Kidney epithelial cell (primary cell): ENCODE data around the gene GAREM2. TPM values are rescaled to one million over a fixed set of nuclear protein-coding genes. Genes with fewer than 3 reads are reported as not detected.

Experiments
- DNase-seq: peaks from one replicate; pipeline ENCODE4 v3.0.0-alpha.2; 2010; ENCODE audit warnings: low read depth
- H3K27me3 ChIP-seq: 2 replicates; pipeline ENCODE4 v1.6.0; 2011; ENCODE audit warnings: low read length; ENCODE audit not compliant: control insufficient read depth, insufficient read depth
- H3K36me3 ChIP-seq: 2 replicates; pipeline ENCODE4 v1.5.1; 2011; ENCODE audit warnings: low read length; ENCODE audit not compliant: control insufficient read depth, insufficient read depth
- H3K4me3 ChIP-seq: 2 replicates; pipeline ENCODE4 v1.5.1; 2011; ENCODE audit warnings: low read depth, mild to moderate bottlenecking, control low read depth, low read length
- total RNA-seq: library from RNA; depleted of rRNA; stranded (reverse); fragments of >200 nt; gene quantifications from 2 replicates; pipeline ENCODE4 v1.2.3, GENCODE V29; 2015
- TF ChIP-seq, protein P1 (sequence below): IDR thresholded peaks from 2 replicates; pipeline ENCODE4 v1.5.1; 2011; ENCODE audit warnings: mild to moderate bottlenecking, moderate library complexity, low read length, control low read depth, inconsistent platforms; ENCODE audit not compliant: insufficient read depth, poor library complexity, severe bottlenecking

GAREM2 gene
- total RNA-seq, 1 donor from 2014 or later = 3.0 TPM

DNA sequence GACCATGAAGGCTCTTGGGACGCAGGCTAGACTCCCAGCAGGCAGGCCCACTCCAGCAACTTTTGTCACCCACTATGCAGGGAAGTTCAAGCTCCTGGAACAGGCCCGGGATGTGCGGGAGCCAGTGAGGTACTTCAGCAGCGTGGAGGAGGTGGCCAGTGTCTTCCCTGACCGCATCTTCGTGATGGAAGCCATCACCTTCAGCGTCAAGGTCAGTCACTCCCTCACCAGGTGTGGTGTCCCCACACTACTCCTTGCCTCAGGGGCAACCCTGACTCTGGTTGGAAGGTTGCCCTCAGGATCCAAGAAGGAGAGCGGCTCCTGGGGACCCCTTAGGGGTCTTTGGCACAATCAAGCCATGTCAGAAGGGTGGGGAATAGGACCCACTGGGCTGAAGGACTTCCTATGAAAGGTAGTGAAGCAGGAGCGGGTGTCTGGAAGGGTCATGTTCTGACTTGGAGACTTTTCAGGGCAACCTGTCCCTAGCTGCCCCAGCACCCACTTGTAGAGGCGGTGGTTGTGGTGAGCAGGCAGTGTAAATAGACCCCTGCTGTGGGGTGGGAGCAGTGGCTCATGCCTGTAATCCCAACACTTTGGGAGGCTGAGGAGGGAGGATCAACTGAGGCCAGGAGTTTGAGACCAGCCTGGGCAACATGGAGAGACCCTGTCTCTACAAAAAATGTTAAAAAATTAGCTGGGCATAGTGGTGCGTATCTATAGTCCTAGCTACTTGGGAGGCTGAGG is 10.2 kb downstream of the GAREM2 start:
- TF ChIP-seq, protein P1, sequence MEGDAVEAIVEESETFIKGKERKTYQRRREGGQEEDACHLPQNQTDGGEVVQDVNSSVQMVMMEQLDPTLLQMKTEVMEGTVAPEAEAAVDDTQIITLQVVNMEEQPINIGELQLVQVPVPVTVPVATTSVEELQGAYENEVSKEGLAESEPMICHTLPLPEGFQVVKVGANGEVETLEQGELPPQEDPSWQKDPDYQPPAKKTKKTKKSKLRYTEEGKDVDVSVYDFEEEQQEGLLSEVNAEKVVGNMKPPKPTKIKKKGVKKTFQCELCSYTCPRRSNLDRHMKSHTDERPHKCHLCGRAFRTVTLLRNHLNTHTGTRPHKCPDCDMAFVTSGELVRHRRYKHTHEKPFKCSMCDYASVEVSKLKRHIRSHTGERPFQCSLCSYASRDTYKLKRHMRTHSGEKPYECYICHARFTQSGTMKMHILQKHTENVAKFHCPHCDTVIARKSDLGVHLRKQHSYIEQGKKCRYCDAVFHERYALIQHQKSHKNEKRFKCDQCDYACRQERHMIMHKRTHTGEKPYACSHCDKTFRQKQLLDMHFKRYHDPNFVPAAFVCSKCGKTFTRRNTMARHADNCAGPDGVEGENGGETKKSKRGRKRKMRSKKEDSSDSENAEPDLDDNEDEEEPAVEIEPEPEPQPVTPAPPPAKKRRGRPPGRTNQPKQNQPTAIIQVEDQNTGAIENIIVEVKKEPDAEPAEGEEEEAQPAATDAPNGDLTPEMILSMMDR = no peak
- Histone ChIP-seq H3K4me3 (no peak overlapping the region), H3K27me3 (no peaks in the 10 kb centered on the region), H3K36me3 (no peaks in the 10 kb centered on the region)
- no peak for DNase-seq

DNA sequence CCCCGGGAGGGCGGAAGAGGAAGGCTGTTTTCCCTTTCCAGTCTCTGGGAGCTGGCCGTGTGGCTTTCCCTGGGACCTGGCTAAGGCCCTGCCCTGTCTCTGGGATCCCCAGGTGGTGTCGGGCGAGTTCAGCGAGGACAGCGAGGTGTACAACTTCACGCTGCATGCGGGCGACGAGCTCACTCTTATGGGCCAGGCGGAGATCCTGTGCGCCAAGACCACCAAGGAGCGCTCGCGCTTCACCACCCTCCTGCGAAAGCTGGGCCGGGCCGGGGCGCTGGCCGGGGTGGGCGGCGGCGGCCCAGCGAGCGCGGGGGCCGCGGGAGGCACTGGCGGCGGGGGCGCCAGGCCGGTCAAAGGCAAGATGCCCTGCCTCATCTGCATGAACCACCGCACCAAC is 11.2 kb downstream of the GAREM2 start:
- TF ChIP-seq, protein P1 = no peak
- Histone ChIP-seq H3K36me3 (no peaks in the 10 kb centered on the region), H3K4me3 (peak overlapping the region; percentile 49), H3K27me3 (no peaks in the 10 kb centered on the region)
- no peak for DNase-seq

DNA sequence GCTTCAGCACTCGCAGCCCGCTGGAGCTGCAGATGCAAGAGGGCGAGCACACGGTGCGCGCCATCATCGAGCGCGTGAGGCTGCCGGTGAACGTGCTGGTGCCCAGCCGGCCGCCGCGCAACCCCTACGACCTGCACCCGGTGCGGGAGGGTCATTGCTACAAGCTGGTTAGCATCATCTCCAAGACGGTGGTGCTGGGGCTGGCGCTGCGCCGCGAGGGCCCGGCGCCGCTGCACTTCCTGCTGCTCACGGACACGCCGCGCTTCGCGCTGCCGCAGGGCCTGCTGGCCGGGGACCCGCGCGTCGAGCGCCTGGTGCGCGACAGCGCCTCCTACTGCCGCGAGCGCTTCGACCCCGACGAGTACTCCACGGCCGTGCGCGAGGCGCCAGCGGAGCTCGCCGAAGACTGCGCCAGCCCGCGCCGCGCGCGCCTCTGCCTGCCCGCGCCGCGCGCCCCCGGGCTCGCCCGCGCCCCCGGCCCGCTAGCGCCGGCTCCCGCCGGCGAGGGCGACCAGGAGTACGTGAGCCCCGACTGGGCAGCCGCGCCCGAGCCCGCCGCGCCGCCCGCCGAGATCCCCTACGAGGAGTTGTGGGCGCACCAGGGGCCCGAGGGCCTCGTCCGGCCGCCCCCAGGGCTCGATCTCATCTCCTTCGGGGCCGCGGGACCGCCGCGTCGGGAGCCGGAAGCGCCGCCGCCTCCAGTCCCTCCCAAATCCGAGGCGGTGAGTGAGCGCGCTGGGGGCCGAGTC is 11.8 kb downstream of the GAREM2 start:
- Histone ChIP-seq H3K27me3 (no peaks in the 10 kb centered on the region), H3K4me3 (peak overlapping the region; percentile 49), H3K36me3 (no peaks in the 10 kb centered on the region)
- DNase-seq = peak; percentile 41
- TF ChIP-seq, protein P1 = peak; percentile 21

DNA sequence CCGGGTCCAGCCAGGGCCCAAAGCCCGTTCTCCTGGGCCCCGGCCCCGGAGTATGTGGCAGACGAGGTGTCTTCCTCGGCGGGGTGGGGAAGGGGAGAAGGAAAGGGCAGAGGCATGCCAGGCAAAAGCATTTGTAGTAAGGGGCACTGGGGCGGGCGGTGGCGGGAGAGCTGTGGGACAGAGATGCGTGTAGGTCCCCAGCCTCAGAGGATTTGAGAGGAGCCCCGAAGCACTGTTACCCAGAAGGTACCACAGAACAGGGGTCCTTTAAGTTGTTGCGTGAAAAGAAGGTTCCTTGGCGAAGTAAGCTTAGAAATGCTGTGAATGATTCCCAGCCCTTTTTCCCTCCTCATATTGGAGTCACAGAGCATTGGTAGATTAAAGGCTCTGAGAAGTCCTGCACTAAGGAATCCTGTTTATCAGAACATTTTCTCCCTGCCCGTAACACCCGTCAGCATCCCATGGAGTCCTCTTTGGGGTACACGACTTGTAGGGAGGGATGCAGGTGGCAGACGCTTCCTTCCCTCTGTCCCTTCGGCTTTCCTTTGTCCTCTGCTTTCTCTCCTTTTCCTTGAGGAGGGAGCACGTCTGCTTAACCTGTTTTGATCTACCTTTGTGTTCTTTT is 12.5 kb downstream of the GAREM2 start:
- TF ChIP-seq, protein P1 = no peak
- no peaks in the 10 kb centered on the region for H3K27me3 ChIP-seq
- DNase-seq = no peak
- peak overlapping the region; percentile 47 for H3K4me3 ChIP-seq
- no peaks in the 10 kb centered on the region for H3K36me3 ChIP-seq

DNA sequence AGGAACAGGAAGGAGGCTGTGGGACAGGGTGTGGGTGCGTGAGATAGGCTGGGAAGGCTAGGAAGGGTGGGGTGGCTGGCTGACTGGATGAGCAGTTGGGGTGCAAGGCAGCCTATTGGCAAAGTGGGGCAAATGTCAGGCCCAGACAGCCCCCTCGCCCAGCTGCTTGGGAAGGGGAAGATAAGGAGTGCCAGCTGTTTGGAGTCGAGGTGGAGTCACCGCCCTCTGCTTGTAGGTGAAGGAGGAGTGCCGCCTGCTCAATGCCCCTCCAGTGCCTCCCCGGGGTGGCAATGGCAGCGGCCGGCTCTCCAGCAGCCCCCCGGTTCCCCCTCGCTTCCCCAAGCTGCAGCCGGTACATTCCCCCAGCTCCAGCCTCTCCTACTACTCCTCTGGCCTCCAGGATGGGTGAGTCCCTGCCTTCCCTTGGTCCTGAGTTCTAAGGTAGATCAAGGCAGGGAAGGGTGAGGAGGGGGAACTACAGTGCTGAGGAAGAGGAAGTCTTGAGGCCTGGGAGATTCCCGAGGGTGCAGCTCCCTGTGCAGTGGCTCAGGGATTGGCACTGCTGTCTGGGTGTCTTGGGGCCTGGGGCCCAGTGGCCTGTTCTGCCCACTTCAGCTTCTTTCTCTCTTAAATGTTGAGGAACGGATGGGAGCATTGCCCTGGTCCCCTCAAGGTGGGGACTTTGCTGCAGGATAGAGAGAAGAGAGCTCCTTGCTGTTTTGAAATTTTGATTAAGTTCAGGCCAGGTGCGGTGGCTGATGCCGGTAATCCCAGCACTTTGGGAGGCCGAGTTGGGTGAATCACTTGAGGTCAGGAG is 13.3 kb downstream of the GAREM2 start:
- no peaks in the 10 kb centered on the region for H3K36me3 ChIP-seq
- TF ChIP-seq, protein P1 = no peak
- no peak for DNase-seq
- H3K27me3 ChIP-seq = no peaks in the 10 kb centered on the region
- no peak overlapping the region for H3K4me3 ChIP-seq
